ENCODE results near the gene LONRF2. TPM values are rescaled to one million over a fixed set of nuclear protein-coding genes. Genes with fewer than 3 reads are reported as not detected.

The LONRF2 gene
- total RNA-seq, 4 donors from 2014 or later = 2.3 to 4.8 (median 2.6) TPM

DNA sequence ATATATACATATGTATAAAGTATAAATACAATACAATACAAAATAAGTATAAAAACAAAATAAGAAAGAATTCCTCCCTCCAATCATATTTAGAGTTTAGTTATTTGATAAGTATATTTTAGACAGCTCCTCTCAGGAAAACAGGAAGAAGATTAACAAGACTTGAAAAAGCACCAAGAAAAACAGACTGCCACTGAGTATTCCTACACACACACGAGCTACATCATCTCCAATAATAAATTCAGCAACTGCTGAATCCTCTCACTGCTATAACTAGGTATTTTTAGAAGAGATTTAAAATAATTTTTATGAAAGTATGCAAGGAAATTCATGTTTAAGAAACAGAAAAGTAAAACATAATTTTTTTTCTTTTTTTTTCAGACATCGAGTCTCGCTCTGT lies 13.0 kb downstream of the LONRF2 start:
- intact Hi-C loops (cut with DNase I; ENCODE audit: low total_unique reads) (no loop called here), in situ Hi-C loops (cut with MboI; ENCODE audit: low pct_ligation_motif_present in 1 of 4, low pct_unique_long_range_greater_than_20kb in 1 of 4, low sequenced_read_pairs in 3 of 4) (no loop called here)
- Histone ChIP-seq H3K9me3 (no peaks in the 10 kb centered on the region), H3K4me3 (no peak overlapping the region), H3K36me3 (no peaks in the 10 kb centered on the region), H3K27ac (no peak overlapping the region), H3K4me1 (no peaks in the 10 kb centered on the region), H3K27me3 (no peaks in the 10 kb centered on the region)
- WGBS, 2 donors (ENCODE audit: low coverage in 1 of 2) = 74 to 90% methylated on average over 3 of the region's 3 CpGs
- TF ChIP-seq, protein P1, sequence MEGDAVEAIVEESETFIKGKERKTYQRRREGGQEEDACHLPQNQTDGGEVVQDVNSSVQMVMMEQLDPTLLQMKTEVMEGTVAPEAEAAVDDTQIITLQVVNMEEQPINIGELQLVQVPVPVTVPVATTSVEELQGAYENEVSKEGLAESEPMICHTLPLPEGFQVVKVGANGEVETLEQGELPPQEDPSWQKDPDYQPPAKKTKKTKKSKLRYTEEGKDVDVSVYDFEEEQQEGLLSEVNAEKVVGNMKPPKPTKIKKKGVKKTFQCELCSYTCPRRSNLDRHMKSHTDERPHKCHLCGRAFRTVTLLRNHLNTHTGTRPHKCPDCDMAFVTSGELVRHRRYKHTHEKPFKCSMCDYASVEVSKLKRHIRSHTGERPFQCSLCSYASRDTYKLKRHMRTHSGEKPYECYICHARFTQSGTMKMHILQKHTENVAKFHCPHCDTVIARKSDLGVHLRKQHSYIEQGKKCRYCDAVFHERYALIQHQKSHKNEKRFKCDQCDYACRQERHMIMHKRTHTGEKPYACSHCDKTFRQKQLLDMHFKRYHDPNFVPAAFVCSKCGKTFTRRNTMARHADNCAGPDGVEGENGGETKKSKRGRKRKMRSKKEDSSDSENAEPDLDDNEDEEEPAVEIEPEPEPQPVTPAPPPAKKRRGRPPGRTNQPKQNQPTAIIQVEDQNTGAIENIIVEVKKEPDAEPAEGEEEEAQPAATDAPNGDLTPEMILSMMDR (IDR thresholded peaks at IDR 0.05) = no peak
- TF ChIP-seq POLR2A (IDR thresholded peaks at IDR 0.05) = no peak
- TF ChIP-seq POLR2AphosphoS5 (IDR thresholded peaks at IDR 0.05) = no peak
- no peak for TF ChIP-seq EP300 (IDR thresholded peaks at IDR 0.05; ENCODE audit: low read depth)
- DNase-seq = no peak

- TF ChIP-seq POLR2AphosphoS5 (IDR thresholded peaks at IDR 0.05) (no peak), POLR2A (IDR thresholded peaks at IDR 0.05) (no peak)
- TF ChIP-seq, protein P1 (IDR thresholded peaks at IDR 0.05) = no peak
- intact Hi-C loops (cut with DNase I; ENCODE audit: low total_unique reads) = no loop called here
- Histone ChIP-seq H3K27me3 (no peaks in the 10 kb centered on the region), H3K36me3 (no peaks in the 10 kb centered on the region), H3K4me1 (no peaks in the 10 kb centered on the region), H3K9me3 (peaks cover 0 to 4% of the 10 kb centered on the region in 2 donors), H3K4me3 (no peak overlapping the region), H3K27ac (no peak overlapping the region)
- WGBS, 2 donors (ENCODE audit: low coverage in 1 of 2) = 67 to 93% methylated on average over 1 of the region's 1 CpG
- DNase-seq = no peak
- in situ Hi-C loops (cut with MboI; ENCODE audit: low pct_ligation_motif_present in 1 of 4, low pct_unique_long_range_greater_than_20kb in 1 of 4, low sequenced_read_pairs in 3 of 4) = no loop called here
Measured at GRCh38 chr2:100303744-100304143, 18.6 kb downstream of the LONRF2 start.

DNA sequence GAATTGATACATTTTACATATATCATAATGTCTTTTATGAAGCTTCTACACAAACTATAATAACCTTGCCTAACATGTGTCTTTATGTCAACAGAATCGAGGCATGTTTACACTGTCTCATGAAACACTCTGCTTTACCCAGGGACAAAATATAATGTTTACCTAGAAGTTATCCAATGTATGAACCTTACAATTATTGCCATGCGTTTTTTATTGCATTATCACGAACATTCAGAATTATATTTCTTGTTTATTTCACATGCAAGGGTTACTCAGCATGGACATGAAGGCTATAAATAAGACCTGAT lies 19.8 kb downstream of the LONRF2 start:
- TF ChIP-seq POLR2AphosphoS5 (IDR thresholded peaks at IDR 0.05) (no peak), EP300 (IDR thresholded peaks at IDR 0.05; ENCODE audit: low read depth) (no peak), POLR2A (IDR thresholded peaks at IDR 0.05) (no peak)
- TF ChIP-seq, protein P1 (IDR thresholded peaks at IDR 0.05) = no peak
- Histone ChIP-seq H3K27ac (no peak overlapping the region), H3K27me3 (no peaks in the 10 kb centered on the region), H3K4me1 (no peaks in the 10 kb centered on the region), H3K4me3 (no peak overlapping the region), H3K9me3 (peaks cover 0 to 4% of the 10 kb centered on the region in 2 donors), H3K36me3 (no peaks in the 10 kb centered on the region)
- intact Hi-C loops (cut with DNase I; ENCODE audit: low total_unique reads) (no loop called here), in situ Hi-C loops (cut with MboI; ENCODE audit: low pct_ligation_motif_present in 1 of 4, low pct_unique_long_range_greater_than_20kb in 1 of 4, low sequenced_read_pairs in 3 of 4) (no loop called here)
- WGBS, 2 donors (ENCODE audit: low coverage in 1 of 2) = 24 to 50% methylated on average over 3 of the region's 3 CpGs
- no peak for DNase-seq

- no peak for DNase-seq
- H3K4me3 ChIP-seq = no peak overlapping the region
- H3K4me1 ChIP-seq = no peaks in the 10 kb centered on the region
- H3K27ac ChIP-seq = no peak overlapping the region
- H3K27me3 ChIP-seq = no peaks in the 10 kb centered on the region
- no peak for TF ChIP-seq POLR2A (IDR thresholded peaks at IDR 0.05)
- TF ChIP-seq, protein P1 (IDR thresholded peaks at IDR 0.05) = no peak
- TF ChIP-seq EP300 (IDR thresholded peaks at IDR 0.05; ENCODE audit: low read depth) = no peak
- no peak for TF ChIP-seq POLR2AphosphoS5 (IDR thresholded peaks at IDR 0.05)
- intact Hi-C loops (cut with DNase I; ENCODE audit: low total_unique reads) (no loop called here), in situ Hi-C loops (cut with MboI; ENCODE audit: low pct_ligation_motif_present in 1 of 4, low pct_unique_long_range_greater_than_20kb in 1 of 4, low sequenced_read_pairs in 3 of 4) (no loop called here)
- H3K36me3 ChIP-seq = no peaks in the 10 kb centered on the region
- peaks cover 0 to 4% of the 10 kb centered on the region in 2 donors for H3K9me3 ChIP-seq
- 35 to 54% methylated on average over 7 of the region's 7 CpGs for WGBS, 2 donors (ENCODE audit: low coverage in 1 of 2)
Measured at GRCh38 chr2:100301881-100302584, 20.3 kb downstream of the LONRF2 start.

Measured in transverse colon (tissue), 4 donors.